H9 (cell line): Measurements from ENCODE around the gene GPC1. TPM values are rescaled to one million over a fixed set of nuclear protein-coding genes. Genes with fewer than 3 reads are reported as not detected.

Experiments
- DNase-seq: peaks from one replicate; pipeline ENCODE4 v3.0.0-alpha.2; 2017
- H2AFZ ChIP-seq: one replicate; pipeline ENCODE4 v1.6.1; 2013; ENCODE audit warnings: mild to moderate bottlenecking, low read length, control low read depth, moderate library complexity
- H2AK5ac ChIP-seq: 2 replicates; pipeline ENCODE4 v1.6.1; 2013; ENCODE audit warnings: low read length, control low read depth, mixed read lengths; ENCODE audit not compliant: insufficient read length
- H2BK120ac ChIP-seq: one replicate; pipeline ENCODE4 v1.6.1; 2013; ENCODE audit warnings: low read depth, mild to moderate bottlenecking, low read length, control low read depth, inconsistent platforms; ENCODE audit not compliant: poor library complexity, severe bottlenecking
- H2BK12ac ChIP-seq: 2 replicates; pipeline ENCODE4 v1.6.1; 2013; ENCODE audit warnings: low read length, control low read depth, mixed read lengths, low read depth; ENCODE audit not compliant: insufficient read length
- H2BK15ac ChIP-seq: 2 replicates; pipeline ENCODE4 v1.6.1; 2013; ENCODE audit warnings: low read depth, low read length, control low read depth
- H2BK20ac ChIP-seq: one replicate; pipeline ENCODE4 v1.6.1; 2013; ENCODE audit warnings: low read depth, mild to moderate bottlenecking, low read length, control low read depth, inconsistent platforms; ENCODE audit not compliant: poor library complexity, severe bottlenecking
- H2BK5ac ChIP-seq: 2 replicates; pipeline ENCODE4 v1.6.1; 2013; ENCODE audit warnings: low read length, control low read depth, mixed read lengths; ENCODE audit not compliant: insufficient read length
- H3K14ac ChIP-seq: 2 replicates; pipeline ENCODE4 v1.6.1; 2013; ENCODE audit warnings: low read length, control low read depth; ENCODE audit not compliant: insufficient read depth
- H3K18ac ChIP-seq: 2 replicates; pipeline ENCODE4 v1.6.1; 2013; ENCODE audit warnings: low read depth, mild to moderate bottlenecking, mixed read lengths, low read length, control low read depth; ENCODE audit not compliant: insufficient read length
- H3K23ac ChIP-seq: 2 replicates; pipeline ENCODE4 v1.6.1; 2013; ENCODE audit warnings: low read length, control low read depth, mixed read lengths, low read depth; ENCODE audit not compliant: insufficient read length
- H3K23me2 ChIP-seq: 2 replicates; pipeline ENCODE4 v1.6.1; 2013; ENCODE audit warnings: low read depth, mild to moderate bottlenecking, mixed read lengths, low read length, control low read depth; ENCODE audit not compliant: insufficient read length, poor library complexity, severe bottlenecking
- H3K27ac ChIP-seq: 2 replicates; pipeline ENCODE4 v1.5.1; 2013; ENCODE audit warnings: low read length, control low read depth, mixed read lengths, low read depth; ENCODE audit not compliant: insufficient read length
- H3K27me3 ChIP-seq: 2 replicates; pipeline ENCODE4 v1.6.1; 2013; ENCODE audit warnings: low read length, control low read depth, inconsistent platforms; ENCODE audit not compliant: insufficient read depth
- H3K4ac ChIP-seq: 2 replicates; pipeline ENCODE4 v1.6.1; 2013; ENCODE audit warnings: low read depth, mild to moderate bottlenecking, control low read depth, inconsistent platforms, low read length, moderate library complexity
- H3K4me1 ChIP-seq: 2 replicates; pipeline ENCODE4 v1.6.1; 2013; ENCODE audit warnings: low read length, control low read depth, inconsistent platforms; ENCODE audit not compliant: insufficient read depth
- H3K4me2 ChIP-seq: 2 replicates; pipeline ENCODE4 v1.6.1; 2013; ENCODE audit warnings: low read length, control low read depth, mixed read lengths; ENCODE audit not compliant: insufficient read length, insufficient read depth
- H3K56ac ChIP-seq: 2 replicates; pipeline ENCODE4 v1.6.1; 2013; ENCODE audit warnings: low read depth, mild to moderate bottlenecking, mixed read lengths, low read length, control low read depth; ENCODE audit not compliant: insufficient read length
- H3K79me1 ChIP-seq: 2 replicates; pipeline ENCODE4 v1.6.1; 2013; ENCODE audit warnings: low read depth, mild to moderate bottlenecking, moderate library complexity, low read length, control low read depth, inconsistent platforms; ENCODE audit not compliant: insufficient read depth, poor library complexity, severe bottlenecking
- H3K79me2 ChIP-seq: 2 replicates; pipeline ENCODE4 v1.6.1; 2013; ENCODE audit warnings: low read length, control low read depth, inconsistent platforms; ENCODE audit not compliant: insufficient read depth
- H3K9ac ChIP-seq: 2 replicates; pipeline ENCODE4 v1.6.1; 2013; ENCODE audit warnings: low read length, control low read depth, mixed read lengths; ENCODE audit not compliant: insufficient read length; ENCODE audit errors: extremely low read depth
- H3K9me3 ChIP-seq: one replicate; pipeline ENCODE4 v1.6.1; 2013; ENCODE audit warnings: low read depth, low read length, inconsistent platforms; ENCODE audit not compliant: control insufficient read depth
- H3T11ph ChIP-seq: one replicate; pipeline ENCODE4 v1.6.1; 2013; ENCODE audit warnings: mild to moderate bottlenecking, low read length, control low read depth, inconsistent platforms
- H4K20me1 ChIP-seq: one replicate; pipeline ENCODE4 v1.6.1; 2013; ENCODE audit not compliant: control insufficient read depth, insufficient read length, insufficient read depth
- H4K5ac ChIP-seq: 2 replicates; pipeline ENCODE4 v1.6.1; 2013; ENCODE audit warnings: low read depth, mild to moderate bottlenecking, mixed read lengths, low read length, control low read depth; ENCODE audit not compliant: insufficient read length
- H4K8ac ChIP-seq: replicated peaks from 2 replicates; pipeline ENCODE4 v1.6.1; 2013; ENCODE audit warnings: low read length, control low read depth, mixed read lengths, low read depth; ENCODE audit not compliant: insufficient read length
- H4K91ac ChIP-seq: 2 replicates; pipeline ENCODE4 v1.6.1; 2013; ENCODE audit warnings: low read depth, mild to moderate bottlenecking, moderate library complexity, mixed read lengths, low read length, control low read depth; ENCODE audit not compliant: insufficient read length
- H3K27ac Mint-ChIP-seq, 3 experiments: 2 replicates in 2 of 3; 3 replicates in 1 of 3; pipeline ENCODE4 v1.8.0; 2020 to 2021; ENCODE audit warnings: mixed read lengths in 3 of 3, mild to moderate bottlenecking in 1 of 3, moderate library complexity in 1 of 3
- H3K27me3 Mint-ChIP-seq: 2 replicates; pipeline ENCODE4 v1.8.0; 2021; ENCODE audit warnings: low read depth, mild to moderate bottlenecking, moderate library complexity, mixed read lengths
- H3K36me3 Mint-ChIP-seq, 3 experiments: 2 replicates in 2 of 3; 3 replicates in 1 of 3; pipeline ENCODE4 v1.8.0; 2020 to 2021; ENCODE audit warnings: low read depth in 3 of 3, mixed read lengths in 3 of 3; ENCODE audit not compliant: insufficient read depth in 1 of 3
- H3K4me1 Mint-ChIP-seq, 2 experiments: 2 replicates each; pipeline ENCODE4 v1.8.0; 2020; ENCODE audit warnings: mixed read lengths in 2 of 2
- H3K4me3 Mint-ChIP-seq, 2 experiments: 2 replicates in 1 of 2; 3 replicates in 1 of 2; pipeline ENCODE4 v1.8.0; 2020 to 2021; ENCODE audit warnings: mild to moderate bottlenecking in 2 of 2, mixed read lengths in 2 of 2, moderate library complexity in 1 of 2
- H3K9me3 Mint-ChIP-seq, 2 experiments: 2 replicates in 1 of 2; 3 replicates in 1 of 2; pipeline ENCODE4 v1.8.0; 2020; ENCODE audit warnings: mild to moderate bottlenecking in 2 of 2, mixed read lengths in 2 of 2, moderate library complexity in 1 of 2
- CTCF ChIP-seq: fragments of 200-600 bp; sonication (generic); conservative IDR thresholded peaks from 3 replicates; pipeline ENCODE4 v1.8.0; 2021; ENCODE audit warnings: antibody characterized with exemption, mild to moderate bottlenecking
- WGBS: extraction: QIAGEN DNeasy Blood & Tissue Kit; methylation state at CpG from one replicate; pipeline ENCODE4 v1.1.7; 2013; ENCODE audit warnings: missing lambda C conversion rate, low lambda C conversion rate, mixed read lengths; ENCODE audit not compliant: insufficient read length; ENCODE audit errors: extremely low coverage; 5-methylcytosine and 5-hydroxymethylcytosine counted together
- total RNA-seq: library from RNA; stranded (reverse); gene quantifications from 2 replicates; pipeline ENCODE4 v1.2.1, GENCODE V29; 2021

GPC1 gene
- total RNA-seq, 1 experiment from 2014 or later = 39.4 TPM

GRCh38 chr2:240422658-240423329, 12.7 kb upstream of the GPC1 start:
- Histone ChIP-seq H2AK5ac (no peak overlapping the region), H3K56ac (no peak overlapping the region), H2BK12ac (no peak overlapping the region), H3K79me1 (no peaks in the 10 kb centered on the region), H3K9ac (no peak overlapping the region), H3K79me2 (no peaks in the 10 kb centered on the region), H2AFZ (no peak overlapping the region), H2BK5ac (no peak overlapping the region), H2BK15ac (no peak overlapping the region), H3K9me3 (peaks cover 22% of the 10 kb centered on the region), H4K5ac (no peak overlapping the region), H3K4me1 (no peaks in the 10 kb centered on the region), H3K4me2 (no peak overlapping the region), H3K4ac (no peak overlapping the region), H4K91ac (no peak overlapping the region), H3T11ph (no peak overlapping the region), H4K20me1 (no peaks in the 10 kb centered on the region), H3K14ac (no peak overlapping the region), H3K18ac (no peak overlapping the region), H3K27ac (no peak overlapping the region), H4K8ac (no peak overlapping the region), H3K23ac (no peak overlapping the region), H2BK120ac (no peak overlapping the region), H3K23me2 (no peaks in the 10 kb centered on the region), H3K27me3 (no peaks in the 10 kb centered on the region), H2BK20ac (no peak overlapping the region)
- Mint-ChIP-seq H3K27me3 (peaks cover 43% of the 10 kb centered on the region), H3K4me1 (peaks cover 5 to 9% of the 10 kb centered on the region in 2 experiments; a peak in 3 of 4 replicates), H3K27ac (no peak overlapping the region), H3K36me3 (peaks cover 3 to 5% (median 4%) of the 10 kb centered on the region in 3 experiments; a peak in 6 of 7 replicates), H3K9me3 (peaks cover 56 to 57% of the 10 kb centered on the region in 2 experiments), H3K4me3 (no peak overlapping the region)
- WGBS = no CpG with 5 or more reads among the region's 6 CpGs
- TF ChIP-seq CTCF = no peak
- no peak for DNase-seq
